ENCODE results near the gene FKBP7.

FKBP7 gene

GRCh38 chr2:178484245-178485041, 6.0 kb upstream of the FKBP7 start:
- H2AFZ ChIP-seq (ENCODE audit: low read depth, low read length, severe bottlenecking) = no peak overlapping the region
- no peak for TF ChIP-seq CTCF (IDR thresholded peaks at IDR 0.05; ENCODE audit: insufficient read depth, low read length, poor library complexity, severe bottlenecking)
- no peak for TF ChIP-seq EZH2phosphoT487 (conservative IDR thresholded peaks at IDR 0.05; ENCODE audit: low read length)
- no peak overlapping the region for H3K4me3 ChIP-seq (ENCODE audit: insufficient read depth, low read length, poor library complexity, severe bottlenecking)
- H3K9me2 ChIP-seq (replicated peaks; ENCODE audit: insufficient read depth, low read length) = no peaks in the 10 kb centered on the region
- no peak overlapping the region for H3K27ac ChIP-seq (ENCODE audit: low read depth, low read length)
- H4K20me1 ChIP-seq (ENCODE audit: low read depth, low read length) = no peaks in the 10 kb centered on the region
- H3F3A ChIP-seq (ENCODE audit: insufficient read depth) = peaks cover 10% of the 10 kb centered on the region
- H3K9me3 ChIP-seq (ENCODE audit: insufficient read depth, low read length) = no peaks in the 10 kb centered on the region
- peaks cover 46% of the 10 kb centered on the region for H3K79me2 ChIP-seq (ENCODE audit: insufficient read depth, low read length)
- no peak overlapping the region for H3K4me2 ChIP-seq (ENCODE audit: low read depth, low read length, poor library complexity, severe bottlenecking)
- no peak overlapping the region for H3K9ac ChIP-seq (ENCODE audit: low read length)
- no peaks in the 10 kb centered on the region for H3K27me3 ChIP-seq (ENCODE audit: low read length)
- H3K36me3 ChIP-seq (ENCODE audit: low read length) = no peaks in the 10 kb centered on the region

- Histone ChIP-seq H3K4me2 (ENCODE audit: low read depth, low read length, poor library complexity, severe bottlenecking) (peak overlapping the region; percentile 99), H2AFZ (ENCODE audit: low read depth, low read length, severe bottlenecking) (no peak overlapping the region)
Measured at GRCh38 chr2:178482437-178482836, 4.0 kb upstream of the FKBP7 start.

GRCh38 chr2:178480227-178481181, 2.1 kb upstream of the FKBP7 start, which contains the start of gene PLEKHA3:
Gene PLEKHA3, plus strand, starts transcription at chr2:178480457. Its CDS starts 413 bp downstream, at chr2:178480870.
- Histone ChIP-seq H3F3A (ENCODE audit: insufficient read depth) (peaks cover 19% of the 10 kb centered on the region), H3K27me3 (ENCODE audit: low read length) (no peaks in the 10 kb centered on the region), H2AFZ (ENCODE audit: low read depth, low read length, severe bottlenecking) (peak within 1 kb of the TSS; percentile 90), H3K9me2 (replicated peaks; ENCODE audit: insufficient read depth, low read length) (no peaks in the 10 kb centered on the region), H3K9ac (ENCODE audit: low read length) (peak within 1 kb of the TSS; percentile 75), H3K27ac (ENCODE audit: low read depth, low read length) (peak within 1 kb of the TSS; percentile 73), H3K36me3 (ENCODE audit: low read length) (no peaks in the 10 kb centered on the region), H3K4me2 (ENCODE audit: low read depth, low read length, poor library complexity, severe bottlenecking) (peak within 1 kb of the TSS; percentile 99), H3K9me3 (ENCODE audit: insufficient read depth, low read length) (no peaks in the 10 kb centered on the region), H3K79me2 (ENCODE audit: insufficient read depth, low read length) (peaks cover 40% of the 10 kb centered on the region), H3K4me3 (ENCODE audit: insufficient read depth, low read length, poor library complexity, severe bottlenecking) (peak within 1 kb of the TSS; percentile 67), H4K20me1 (ENCODE audit: low read depth, low read length) (no peaks in the 10 kb centered on the region)
- TF ChIP-seq EZH2phosphoT487 (conservative IDR thresholded peaks at IDR 0.05; ENCODE audit: low read length) (no peak), CTCF (IDR thresholded peaks at IDR 0.05; ENCODE audit: insufficient read depth, low read length, poor library complexity, severe bottlenecking) (no peak)

More at GRCh38 chr2:178482437-178482836, 4.0 kb upstream of the FKBP7 start:
- TF ChIP-seq EZH2phosphoT487 (conservative IDR thresholded peaks at IDR 0.05; ENCODE audit: low read length) (no peak), CTCF (IDR thresholded peaks at IDR 0.05; ENCODE audit: insufficient read depth, low read length, poor library complexity, severe bottlenecking) (no peak)
- H3K27ac ChIP-seq (ENCODE audit: low read depth, low read length) = no peak overlapping the region
- no peaks in the 10 kb centered on the region for H3K9me2 ChIP-seq (replicated peaks; ENCODE audit: insufficient read depth, low read length)
- no peak overlapping the region for H3K9ac ChIP-seq (ENCODE audit: low read length)
- H3K4me3 ChIP-seq (ENCODE audit: insufficient read depth, low read length, poor library complexity, severe bottlenecking) = no peak overlapping the region
- H3F3A ChIP-seq (ENCODE audit: insufficient read depth) = peaks cover 14% of the 10 kb centered on the region
- H3K79me2 ChIP-seq (ENCODE audit: insufficient read depth, low read length) = peaks cover 40% of the 10 kb centered on the region
- H3K9me3 ChIP-seq (ENCODE audit: insufficient read depth, low read length) = no peaks in the 10 kb centered on the region
- H3K36me3 ChIP-seq (ENCODE audit: low read length) = no peaks in the 10 kb centered on the region
- no peaks in the 10 kb centered on the region for H3K27me3 ChIP-seq (ENCODE audit: low read length)
- H4K20me1 ChIP-seq (ENCODE audit: low read depth, low read length) = no peaks in the 10 kb centered on the region

All from SU-DHL-6 (cell line).